HL-60 (cell line): ENCODE data around the gene DPEP3.
"Not testable (repeated sequence)": the region's sequence is repeated elsewhere in the genome, so short reads cannot be mapped to it uniquely, and the experiment has no call there.

Experiments
- DNase-seq, 2 experiments: peaks; one replicate each; pipeline ENCODE4 v3.0.0-alpha.2; 2010 to 2020; ENCODE audit warnings: low read depth in 1 of 2, low spot score in 1 of 2
- H3K27ac ChIP-seq: fragments of 250-450 bp; sonication (Bioruptor Pico); replicated peaks from 2 replicates; pipeline ENCODE4 v1.5.1; 2020; ENCODE audit warnings: mild to moderate bottlenecking, moderate library complexity
- H3K27me3 ChIP-seq: fragments of 250-450 bp; sonication (Bioruptor Pico); 2 replicates; pipeline ENCODE4 v1.5.1; 2021; ENCODE audit warnings: mild to moderate bottlenecking, moderate library complexity; ENCODE audit not compliant: insufficient read depth, poor library complexity, severe bottlenecking
- H3K4me3 ChIP-seq: replicated peaks from 2 replicates; pipeline ENCODE4 v1.5.1; 2011; ENCODE audit warnings: mild to moderate bottlenecking, control low read depth, low read length; ENCODE audit not compliant: insufficient read depth
- GABPA ChIP-seq: IDR thresholded peaks from 2 replicates; pipeline ENCODE4 v1.6.1; 2012; ENCODE audit warnings: low read depth
- POLR2AphosphoS5 ChIP-seq: IDR thresholded peaks from 2 replicates; pipeline ENCODE4 v1.6.1; 2012; ENCODE audit warnings: low read depth
- SPI1 ChIP-seq: IDR thresholded peaks from 2 replicates; pipeline ENCODE4 v1.6.1; 2012; ENCODE audit warnings: low read depth, mild to moderate bottlenecking, borderline replicate concordance
- TF ChIP-seq, protein P1 (sequence below): IDR thresholded peaks from 2 replicates; pipeline ENCODE4 v1.6.1; 2012; ENCODE audit warnings: low read depth; ENCODE audit not compliant: insufficient replicate concordance
- TF ChIP-seq, protein P2 (sequence below): IDR thresholded peaks from one replicate; pipeline ENCODE4 v1.5.1; 2011; ENCODE audit warnings: low read length, control low read depth, inconsistent platforms; ENCODE audit not compliant: insufficient read depth

DPEP3 gene

DNA sequence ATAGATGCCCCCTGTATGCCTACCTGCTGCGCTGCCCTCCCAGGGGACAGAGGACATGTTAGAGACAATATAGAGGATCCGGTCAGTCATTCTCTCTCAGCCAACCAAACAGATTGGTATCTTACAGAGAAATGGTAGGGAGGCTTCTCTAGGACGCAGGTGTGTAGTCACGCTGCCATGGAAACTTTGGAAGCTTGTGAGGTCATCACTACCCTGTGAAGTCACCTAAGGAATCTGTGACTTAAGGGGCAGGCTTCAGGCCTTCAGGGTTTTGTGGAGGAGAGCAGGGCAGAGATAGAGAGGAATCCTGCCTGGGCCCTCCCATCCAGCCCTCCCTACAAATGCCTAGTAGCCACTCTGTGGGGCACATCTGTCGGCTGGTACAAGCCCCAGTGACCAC lies 35.4 kb upstream of the DPEP3 start, which contains the start of gene DPEP2NB:
Gene DPEP2NB (minus strand): TSS at position 231 of the 400 bp plus-strand sequence. CDS start 141 bp downstream, at position 90.
- H3K4me3 ChIP-seq: no peak within 1 kb of the TSS
- DNase-seq: no peak
- TF ChIP-seq, protein P1, sequence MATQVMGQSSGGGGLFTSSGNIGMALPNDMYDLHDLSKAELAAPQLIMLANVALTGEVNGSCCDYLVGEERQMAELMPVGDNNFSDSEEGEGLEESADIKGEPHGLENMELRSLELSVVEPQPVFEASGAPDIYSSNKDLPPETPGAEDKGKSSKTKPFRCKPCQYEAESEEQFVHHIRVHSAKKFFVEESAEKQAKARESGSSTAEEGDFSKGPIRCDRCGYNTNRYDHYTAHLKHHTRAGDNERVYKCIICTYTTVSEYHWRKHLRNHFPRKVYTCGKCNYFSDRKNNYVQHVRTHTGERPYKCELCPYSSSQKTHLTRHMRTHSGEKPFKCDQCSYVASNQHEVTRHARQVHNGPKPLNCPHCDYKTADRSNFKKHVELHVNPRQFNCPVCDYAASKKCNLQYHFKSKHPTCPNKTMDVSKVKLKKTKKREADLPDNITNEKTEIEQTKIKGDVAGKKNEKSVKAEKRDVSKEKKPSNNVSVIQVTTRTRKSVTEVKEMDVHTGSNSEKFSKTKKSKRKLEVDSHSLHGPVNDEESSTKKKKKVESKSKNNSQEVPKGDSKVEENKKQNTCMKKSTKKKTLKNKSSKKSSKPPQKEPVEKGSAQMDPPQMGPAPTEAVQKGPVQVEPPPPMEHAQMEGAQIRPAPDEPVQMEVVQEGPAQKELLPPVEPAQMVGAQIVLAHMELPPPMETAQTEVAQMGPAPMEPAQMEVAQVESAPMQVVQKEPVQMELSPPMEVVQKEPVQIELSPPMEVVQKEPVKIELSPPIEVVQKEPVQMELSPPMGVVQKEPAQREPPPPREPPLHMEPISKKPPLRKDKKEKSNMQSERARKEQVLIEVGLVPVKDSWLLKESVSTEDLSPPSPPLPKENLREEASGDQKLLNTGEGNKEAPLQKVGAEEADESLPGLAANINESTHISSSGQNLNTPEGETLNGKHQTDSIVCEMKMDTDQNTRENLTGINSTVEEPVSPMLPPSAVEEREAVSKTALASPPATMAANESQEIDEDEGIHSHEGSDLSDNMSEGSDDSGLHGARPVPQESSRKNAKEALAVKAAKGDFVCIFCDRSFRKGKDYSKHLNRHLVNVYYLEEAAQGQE: no peak
- TF ChIP-seq SPI1 (no peak), GABPA (no peak), POLR2AphosphoS5 (no peak)
- TF ChIP-seq, protein P2, sequence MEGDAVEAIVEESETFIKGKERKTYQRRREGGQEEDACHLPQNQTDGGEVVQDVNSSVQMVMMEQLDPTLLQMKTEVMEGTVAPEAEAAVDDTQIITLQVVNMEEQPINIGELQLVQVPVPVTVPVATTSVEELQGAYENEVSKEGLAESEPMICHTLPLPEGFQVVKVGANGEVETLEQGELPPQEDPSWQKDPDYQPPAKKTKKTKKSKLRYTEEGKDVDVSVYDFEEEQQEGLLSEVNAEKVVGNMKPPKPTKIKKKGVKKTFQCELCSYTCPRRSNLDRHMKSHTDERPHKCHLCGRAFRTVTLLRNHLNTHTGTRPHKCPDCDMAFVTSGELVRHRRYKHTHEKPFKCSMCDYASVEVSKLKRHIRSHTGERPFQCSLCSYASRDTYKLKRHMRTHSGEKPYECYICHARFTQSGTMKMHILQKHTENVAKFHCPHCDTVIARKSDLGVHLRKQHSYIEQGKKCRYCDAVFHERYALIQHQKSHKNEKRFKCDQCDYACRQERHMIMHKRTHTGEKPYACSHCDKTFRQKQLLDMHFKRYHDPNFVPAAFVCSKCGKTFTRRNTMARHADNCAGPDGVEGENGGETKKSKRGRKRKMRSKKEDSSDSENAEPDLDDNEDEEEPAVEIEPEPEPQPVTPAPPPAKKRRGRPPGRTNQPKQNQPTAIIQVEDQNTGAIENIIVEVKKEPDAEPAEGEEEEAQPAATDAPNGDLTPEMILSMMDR: no peak
- H3K27me3 ChIP-seq: no peaks in the 10 kb centered on the region
- no peak within 1 kb of the TSS for H3K27ac ChIP-seq

DNA sequence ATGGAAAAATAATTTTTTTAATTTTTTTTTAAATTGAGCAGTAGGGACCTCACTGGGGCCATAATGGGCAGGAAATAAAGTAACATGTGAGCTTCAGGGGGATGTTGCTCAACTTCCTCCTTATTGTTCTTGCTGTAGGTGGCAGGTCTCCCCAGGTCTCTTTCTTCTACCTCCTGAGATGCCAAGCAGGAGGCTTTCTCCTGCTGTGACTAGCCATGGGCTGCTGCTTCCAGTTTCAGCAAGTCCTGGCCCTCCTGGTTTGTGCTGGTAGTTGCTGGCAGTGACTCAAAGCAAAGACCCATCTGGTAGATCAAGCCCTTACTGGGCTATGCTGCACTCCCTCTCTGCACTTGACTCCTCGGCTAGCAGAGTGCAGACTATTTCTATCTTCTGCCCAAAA lies 33.1 kb upstream of the DPEP3 start:
- peak; percentile 68 to 85 for DNase-seq
- TF ChIP-seq, protein P2: no peak
- 0 out of 2 replicates have a peak, but pooled peaks have one; percentile 43 for TF ChIP-seq POLR2AphosphoS5
- peak; percentile 43; the same call in 1 of the 2 replicates for TF ChIP-seq GABPA
- Histone ChIP-seq H3K27me3 (no peaks in the 10 kb centered on the region), H3K4me3 (no peak overlapping the region), H3K27ac (peak overlapping the region; percentile 77)

DNA sequence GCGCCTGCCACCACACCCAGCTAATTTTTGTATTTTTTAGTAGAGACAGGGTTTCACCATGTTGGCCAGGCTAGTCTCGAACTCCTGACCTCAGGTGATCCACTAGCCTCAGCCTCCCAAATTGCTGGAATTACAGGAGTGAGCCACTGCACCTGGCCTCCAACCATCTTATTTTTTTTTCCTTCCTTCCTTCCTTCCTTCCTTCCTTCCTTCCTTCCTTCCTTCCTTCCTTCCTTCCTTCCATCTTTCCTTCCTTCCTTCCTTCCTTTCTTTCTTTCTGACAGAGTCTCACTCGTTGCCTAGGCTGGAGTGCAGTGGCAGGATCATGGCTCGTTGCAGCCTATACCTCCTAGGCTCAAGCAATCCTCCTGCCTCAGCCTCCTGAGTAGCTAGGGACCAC lies 29.6 kb upstream of the DPEP3 start:
- H3K4me3 ChIP-seq, H3K27ac ChIP-seq, DNase-seq, H3K27me3 ChIP-seq: not testable (repeated sequence)

DNA sequence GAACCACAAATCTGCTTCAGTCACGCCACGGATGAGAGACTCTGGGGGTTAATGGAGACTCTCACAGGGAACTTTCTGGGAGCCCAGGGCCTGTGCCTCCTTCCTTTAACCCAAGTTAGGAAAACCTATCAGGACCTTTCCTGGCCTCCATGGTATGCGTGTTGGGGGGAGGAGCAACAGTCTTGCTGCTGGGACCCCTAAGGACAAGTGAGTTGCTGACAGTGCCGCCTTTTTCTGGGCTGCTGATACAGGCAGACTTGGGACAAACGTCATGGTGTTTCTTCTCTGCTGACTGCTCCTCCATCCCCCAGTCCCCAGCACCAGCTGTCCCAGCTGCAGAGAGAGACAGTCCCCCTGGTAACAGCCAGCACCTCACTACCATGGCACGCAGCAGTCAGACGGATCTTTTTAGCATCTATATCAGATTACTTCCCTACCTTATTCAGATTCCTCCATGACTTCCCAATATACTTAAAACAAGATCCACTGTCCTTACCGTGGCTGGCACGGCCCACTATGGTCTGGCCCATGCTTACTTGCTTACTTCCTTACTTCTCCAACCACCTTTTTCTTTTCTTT lies 28.9 kb upstream of the DPEP3 start:
- Histone ChIP-seq H3K27ac (no peak overlapping the region), H3K27me3 (no peaks in the 10 kb centered on the region), H3K4me3 (no peak overlapping the region)
- no peak for DNase-seq
- TF ChIP-seq GABPA (no peak), SPI1 (no peak), POLR2AphosphoS5 (no peak)
- TF ChIP-seq, protein P2: no peak
- TF ChIP-seq, protein P1: no peak
